Type B pancreatic cell (in vitro differentiated cells): Measurements from ENCODE around the gene VPS72. TPM values are rescaled to one million over a fixed set of nuclear protein-coding genes. Genes with fewer than 3 reads are reported as not detected.
A peak's percentile ranks its signal among the peaks of the same experiment; 100 is the strongest.

Source experiments
- DNase-seq: peaks from one replicate; pipeline ENCODE4 v3.0.0; 2021; ENCODE audit warnings: mixed read lengths; ENCODE audit not compliant: unreplicated experiment; ENCODE audit errors: extremely low spot score
- H3K27ac Mint-ChIP-seq: 2 replicates; pipeline ENCODE4 v1.8.0; 2021; ENCODE audit warnings: mild to moderate bottlenecking, mixed read lengths
- H3K27me3 Mint-ChIP-seq: 2 replicates; pipeline ENCODE4 v1.8.0; 2021; ENCODE audit warnings: mixed read lengths
- H3K36me3 Mint-ChIP-seq: 2 replicates; pipeline ENCODE4 v1.8.0; 2021; ENCODE audit warnings: mixed read lengths
- H3K4me1 Mint-ChIP-seq: one replicate; pipeline ENCODE4 v1.8.0; 2021; ENCODE audit warnings: mixed read lengths; ENCODE audit not compliant: unreplicated experiment
- H3K4me3 Mint-ChIP-seq: 2 replicates; pipeline ENCODE4 v1.8.0; 2021; ENCODE audit warnings: mild to moderate bottlenecking, mixed read lengths
- H3K9me3 Mint-ChIP-seq: 2 replicates; pipeline ENCODE4 v1.8.0; 2021; ENCODE audit warnings: mixed read lengths
- CTCF ChIP-seq: fragments of 200-600 bp; sonication (generic); conservative IDR thresholded peaks from 2 replicates; pipeline ENCODE4 v1.5.0; 2021; ENCODE audit warnings: antibody characterized with exemption, mild to moderate bottlenecking
- total RNA-seq: library from RNA; stranded (reverse); gene quantifications from 2 replicates; pipeline ENCODE4 v1.2.1, GENCODE V29; 2021; ENCODE audit warnings: low replicate concordance

Gene VPS72
- total RNA-seq, 1 donor from 2014 or later: 95.8 TPM

DNA sequence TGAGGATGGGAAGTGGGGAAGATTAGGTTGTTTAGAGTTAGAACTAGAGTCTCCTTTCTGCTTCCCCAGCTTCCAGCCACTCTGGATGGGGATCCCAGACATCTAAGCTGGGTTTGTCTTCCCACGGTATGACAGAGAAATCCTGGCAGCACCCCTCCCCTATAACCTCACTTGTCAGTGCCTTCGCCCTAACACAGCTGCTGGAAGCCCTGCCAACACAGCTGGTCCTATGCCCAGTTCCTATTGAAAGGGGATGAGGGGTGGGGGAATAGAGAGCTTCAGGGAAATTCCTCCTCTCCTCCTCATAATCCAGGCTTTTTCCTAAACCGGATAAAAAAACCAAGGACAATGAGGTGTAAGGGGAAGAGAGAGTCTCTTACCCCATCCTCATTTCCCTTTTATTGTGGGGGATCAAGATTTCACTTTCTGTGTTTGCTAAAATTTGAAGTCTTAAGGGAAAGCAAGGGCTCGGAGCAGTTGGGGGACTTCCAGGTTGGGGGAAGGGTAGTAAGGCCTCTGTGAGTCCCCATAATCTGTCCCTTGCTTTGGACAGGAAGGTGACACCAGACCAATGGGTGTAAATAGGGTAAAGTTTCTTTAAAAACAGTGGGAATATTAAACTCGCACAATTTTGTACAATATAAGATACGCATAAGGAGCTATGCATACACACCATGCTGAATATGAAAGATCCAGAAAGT lies 14.8 kb downstream of the VPS72 start:
- no peaks in the 10 kb centered on the region for H3K4me1 Mint-ChIP-seq
- no peak for TF ChIP-seq CTCF
- peaks cover 19% of the 10 kb centered on the region for H3K36me3 Mint-ChIP-seq
- no peaks in the 10 kb centered on the region for H3K27me3 Mint-ChIP-seq
- H3K9me3 Mint-ChIP-seq: no peaks in the 10 kb centered on the region
- H3K4me3 Mint-ChIP-seq: no peak overlapping the region
- DNase-seq: no peak
- H3K27ac Mint-ChIP-seq: no peak overlapping the region

- Mint-ChIP-seq H3K27ac (no peak overlapping the region), H3K4me3 (no peak overlapping the region), H3K9me3 (no peaks in the 10 kb centered on the region), H3K4me1 (peaks cover 9% of the 10 kb centered on the region), H3K27me3 (no peaks in the 10 kb centered on the region), H3K36me3 (peaks cover 11% of the 10 kb centered on the region)
- DNase-seq: no peak
- TF ChIP-seq CTCF: no peak
These were observed 18.8 kb downstream of the VPS72 start for GRCh38 chr1:151171190-151171589.

GRCh38 chr1:151167116-151167515 lies 22.9 kb downstream of the VPS72 start:
- no peak for DNase-seq
- Mint-ChIP-seq H3K9me3 (no peaks in the 10 kb centered on the region), H3K27me3 (peaks cover 4% of the 10 kb centered on the region), H3K4me1 (peaks cover 26% of the 10 kb centered on the region), H3K36me3 (peaks cover 14% of the 10 kb centered on the region), H3K4me3 (peak overlapping the region; percentile 97), H3K27ac (peak overlapping the region; percentile 98)
- no peak for TF ChIP-seq CTCF

GRCh38 chr1:151166505-151166956 lies 23.5 kb downstream of the VPS72 start:
- TF ChIP-seq CTCF: no peak
- peaks cover 19% of the 10 kb centered on the region for H3K36me3 Mint-ChIP-seq
- peak overlapping the region; percentile 98 for H3K27ac Mint-ChIP-seq
- H3K4me1 Mint-ChIP-seq: peaks cover 26% of the 10 kb centered on the region
- DNase-seq: no peak
- peaks cover 4% of the 10 kb centered on the region for H3K27me3 Mint-ChIP-seq
- no peaks in the 10 kb centered on the region for H3K9me3 Mint-ChIP-seq
- peak overlapping the region; percentile 97 for H3K4me3 Mint-ChIP-seq

DNA sequence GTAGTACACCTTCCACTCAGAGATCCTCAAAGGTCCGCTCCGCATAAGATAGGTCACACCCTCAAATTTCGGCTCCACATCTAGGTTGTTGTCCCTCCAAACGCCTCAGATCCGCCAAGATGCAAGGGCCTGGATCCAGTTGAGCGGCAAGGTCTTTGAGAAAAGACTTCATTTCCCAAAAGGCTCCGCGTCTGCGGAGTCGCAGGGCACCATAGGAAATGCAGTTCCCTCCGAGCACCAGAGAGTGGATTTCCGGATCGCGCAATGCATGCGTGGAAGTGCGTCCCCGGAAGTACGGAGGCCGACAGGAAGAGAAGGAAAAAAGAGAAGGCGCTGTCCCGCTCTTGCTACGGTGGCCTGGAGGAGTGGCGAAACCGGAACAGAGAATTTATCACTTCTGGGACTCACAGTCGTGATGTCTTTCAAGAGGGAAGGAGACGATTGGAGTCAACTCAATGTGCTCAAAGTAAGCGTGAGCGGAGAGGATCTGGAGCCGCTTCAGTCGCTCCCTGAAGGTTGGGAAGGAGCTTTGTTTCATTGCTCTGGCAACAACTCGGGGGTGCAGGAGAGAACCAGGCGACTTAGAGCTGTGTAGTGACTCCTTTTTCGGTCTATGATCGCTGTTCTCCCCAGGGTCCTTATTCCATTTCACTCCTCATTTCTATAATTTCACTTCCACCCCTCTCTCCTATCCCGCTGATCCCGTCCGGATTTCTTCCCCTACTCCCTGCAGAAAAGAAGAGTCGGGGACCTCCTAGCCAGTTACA lies 24.1 kb downstream of the VPS72 start, which contains the start of the genes LYSMD1 and SCNM1:
LYSMD1 (minus strand) TSS at position 165 of the 767 bp plus-strand sequence. CDS start 644 bp downstream, outside the sequence.
SCNM1 (plus strand) TSS at position 407 of the 767 bp plus-strand sequence; CDS start at position 416, 9 bp downstream.
- Mint-ChIP-seq H3K27me3 (peaks cover 4% of the 10 kb centered on the region), H3K9me3 (no peaks in the 10 kb centered on the region), H3K4me1 (peaks cover 26% of the 10 kb centered on the region), H3K27ac (peak within 1 kb of the TSS; percentile 98), H3K36me3 (peaks cover 18% of the 10 kb centered on the region), H3K4me3 (peak within 1 kb of the TSS; percentile 97)
- peak; percentile 95 for DNase-seq
- TF ChIP-seq CTCF: peak; percentile 29
